Measurements from ENCODE around the gene PLCB4.

Gene PLCB4

GRCh38 chr20:9490631-9491030 is 421.7 kb downstream of the PLCB4 start:
- Mint-ChIP-seq H3K4me3 (no peak overlapping the region), H3K27ac (no peak overlapping the region), H3K27me3 (no peaks in the 10 kb centered on the region), H3K4me1 (no peaks in the 10 kb centered on the region), H3K36me3 (ENCODE audit: low read depth) (no peaks in the 10 kb centered on the region), H3K9me3 (peaks cover 4% of the 10 kb centered on the region)
- DNase-seq (no peak), ATAC-seq (no peak)

- ATAC-seq (no peak), DNase-seq (no peak)
- Mint-ChIP-seq H3K4me3 (no peak overlapping the region), H3K9me3 (peaks cover 4% of the 10 kb centered on the region), H3K4me1 (no peaks in the 10 kb centered on the region), H3K27ac (no peak overlapping the region), H3K36me3 (ENCODE audit: low read depth) (no peaks in the 10 kb centered on the region), H3K27me3 (no peaks in the 10 kb centered on the region)
Observed at GRCh38 chr20:9491324-9491723, 422.4 kb downstream of the PLCB4 start.

- peaks cover 4% of the 10 kb centered on the region for H3K9me3 Mint-ChIP-seq
- H3K4me3 Mint-ChIP-seq = no peak overlapping the region
- H3K27ac Mint-ChIP-seq = no peak overlapping the region
- DNase-seq = no peak
- H3K36me3 Mint-ChIP-seq (ENCODE audit: low read depth) = no peaks in the 10 kb centered on the region
- H3K4me1 Mint-ChIP-seq = no peaks in the 10 kb centered on the region
- ATAC-seq = no peak
- no peaks in the 10 kb centered on the region for H3K27me3 Mint-ChIP-seq
Observed at GRCh38 chr20:9492067-9492466, 423.2 kb downstream of the PLCB4 start.

GRCh38 chr20:9493803-9494202 is 424.9 kb downstream of the PLCB4 start:
- no peak overlapping the region for H3K27ac Mint-ChIP-seq
- no peak overlapping the region for H3K4me3 Mint-ChIP-seq
- no peaks in the 10 kb centered on the region for H3K4me1 Mint-ChIP-seq
- no peak for DNase-seq
- H3K9me3 Mint-ChIP-seq = peaks cover 4% of the 10 kb centered on the region
- ATAC-seq = no peak
- H3K27me3 Mint-ChIP-seq = no peaks in the 10 kb centered on the region
- H3K36me3 Mint-ChIP-seq (ENCODE audit: low read depth) = no peaks in the 10 kb centered on the region

GRCh38 chr20:9495701-9496100 is 426.8 kb downstream of the PLCB4 start:
- Mint-ChIP-seq H3K4me1 (no peaks in the 10 kb centered on the region), H3K36me3 (ENCODE audit: low read depth) (no peaks in the 10 kb centered on the region), H3K27ac (no peak overlapping the region), H3K27me3 (no peaks in the 10 kb centered on the region), H3K9me3 (no peaks in the 10 kb centered on the region), H3K4me3 (no peak overlapping the region)
- DNase-seq (no peak), ATAC-seq (no peak)

- ATAC-seq = no peak
- Mint-ChIP-seq H3K4me1 (no peaks in the 10 kb centered on the region), H3K27ac (no peak overlapping the region), H3K36me3 (ENCODE audit: low read depth) (no peaks in the 10 kb centered on the region), H3K9me3 (no peaks in the 10 kb centered on the region), H3K4me3 (no peak overlapping the region), H3K27me3 (no peaks in the 10 kb centered on the region)
- no peak for DNase-seq
Observed at GRCh38 chr20:9496155-9496554, 427.3 kb downstream of the PLCB4 start.

- Mint-ChIP-seq H3K4me1 (no peaks in the 10 kb centered on the region), H3K27me3 (peaks cover 2% of the 10 kb centered on the region), H3K4me3 (no peak overlapping the region), H3K27ac (no peak overlapping the region), H3K9me3 (no peaks in the 10 kb centered on the region), H3K36me3 (ENCODE audit: low read depth) (no peaks in the 10 kb centered on the region)
- DNase-seq (no peak), ATAC-seq (no peak)
Observed at GRCh38 chr20:9498322-9498721, 429.4 kb downstream of the PLCB4 start.

- no peaks in the 10 kb centered on the region for H3K36me3 Mint-ChIP-seq (ENCODE audit: low read depth)
- H3K27ac Mint-ChIP-seq = no peak overlapping the region
- H3K27me3 Mint-ChIP-seq = peaks cover 2% of the 10 kb centered on the region
- H3K4me1 Mint-ChIP-seq = no peaks in the 10 kb centered on the region
- DNase-seq = no peak
- ATAC-seq = no peak
- H3K9me3 Mint-ChIP-seq = no peaks in the 10 kb centered on the region
- no peak overlapping the region for H3K4me3 Mint-ChIP-seq
Observed at GRCh38 chr20:9499126-9499899, 430.4 kb downstream of the PLCB4 start.

GRCh38 chr20:9500121-9500520 is 431.2 kb downstream of the PLCB4 start:
- Mint-ChIP-seq H3K4me3 (no peak overlapping the region), H3K36me3 (ENCODE audit: low read depth) (no peaks in the 10 kb centered on the region), H3K27ac (no peak overlapping the region), H3K4me1 (no peaks in the 10 kb centered on the region), H3K27me3 (peaks cover 6% of the 10 kb centered on the region), H3K9me3 (no peaks in the 10 kb centered on the region)
- ATAC-seq (no peak), DNase-seq (no peak)

- no peak overlapping the region for H3K27ac Mint-ChIP-seq
- H3K27me3 Mint-ChIP-seq = peaks cover 15% of the 10 kb centered on the region
- DNase-seq = no peak
- no peaks in the 10 kb centered on the region for H3K36me3 Mint-ChIP-seq (ENCODE audit: low read depth)
- H3K9me3 Mint-ChIP-seq = no peaks in the 10 kb centered on the region
- no peaks in the 10 kb centered on the region for H3K4me1 Mint-ChIP-seq
- ATAC-seq = no peak
- no peak overlapping the region for H3K4me3 Mint-ChIP-seq
Observed at GRCh38 chr20:9501473-9501872, 432.6 kb downstream of the PLCB4 start.

GRCh38 chr20:9503526-9504245 is 434.8 kb downstream of the PLCB4 start:
- DNase-seq (no peak), ATAC-seq (no peak)
- no peak overlapping the region for H3K27ac Mint-ChIP-seq
- peaks cover 22% of the 10 kb centered on the region for H3K27me3 Mint-ChIP-seq
- no peak overlapping the region for H3K4me3 Mint-ChIP-seq
- no peaks in the 10 kb centered on the region for H3K4me1 Mint-ChIP-seq
- H3K9me3 Mint-ChIP-seq = no peaks in the 10 kb centered on the region
- no peaks in the 10 kb centered on the region for H3K36me3 Mint-ChIP-seq (ENCODE audit: low read depth)

GRCh38 chr20:9506280-9506821 is 437.5 kb downstream of the PLCB4 start:
- Mint-ChIP-seq H3K4me1 (no peaks in the 10 kb centered on the region), H3K36me3 (ENCODE audit: low read depth) (no peaks in the 10 kb centered on the region), H3K27ac (no peak overlapping the region)

GRCh38 chr20:9506964-9507369 is 438.1 kb downstream of the PLCB4 start:
- DNase-seq (no peak), ATAC-seq (no peak)
- Mint-ChIP-seq H3K27ac (no peak overlapping the region), H3K4me1 (no peaks in the 10 kb centered on the region), H3K27me3 (peaks cover 41% of the 10 kb centered on the region), H3K9me3 (no peaks in the 10 kb centered on the region), H3K4me3 (no peak overlapping the region), H3K36me3 (ENCODE audit: low read depth) (no peaks in the 10 kb centered on the region)

More at GRCh38 chr20:9506280-9506821, 437.5 kb downstream of the PLCB4 start:
- H3K27me3 Mint-ChIP-seq = peaks cover 37% of the 10 kb centered on the region
- no peaks in the 10 kb centered on the region for H3K9me3 Mint-ChIP-seq
- ATAC-seq = no peak
- no peak overlapping the region for H3K4me3 Mint-ChIP-seq
- no peak for DNase-seq

GRCh38 chr20:9507544-9508239 is 438.8 kb downstream of the PLCB4 start:
- ATAC-seq = no peak
- Mint-ChIP-seq H3K27ac (no peak overlapping the region), H3K4me3 (no peak overlapping the region), H3K4me1 (no peaks in the 10 kb centered on the region), H3K36me3 (ENCODE audit: low read depth) (no peaks in the 10 kb centered on the region), H3K27me3 (peaks cover 47% of the 10 kb centered on the region), H3K9me3 (no peaks in the 10 kb centered on the region)
- no peak for DNase-seq

GRCh38 chr20:9508240-9508661 is 439.4 kb downstream of the PLCB4 start:
- no peaks in the 10 kb centered on the region for H3K36me3 Mint-ChIP-seq (ENCODE audit: low read depth)
- no peak overlapping the region for H3K4me3 Mint-ChIP-seq
- H3K4me1 Mint-ChIP-seq = no peaks in the 10 kb centered on the region
- DNase-seq = no peak
- no peaks in the 10 kb centered on the region for H3K9me3 Mint-ChIP-seq
- H3K27ac Mint-ChIP-seq = no peak overlapping the region
- peaks cover 48% of the 10 kb centered on the region for H3K27me3 Mint-ChIP-seq
- ATAC-seq = no peak

Data from activated naive CD8-positive, alpha-beta T cell treated with anti-CD3 and anti-CD28 coated beads, Interleukin-2, amount 50 U/mL, for 24 hours (primary cell).